Large intestine (tissue), 3 donors: ENCODE results near the gene CDH3. TPM values are rescaled to one million over a fixed set of nuclear protein-coding genes. Genes with fewer than 3 reads are reported as not detected.

Source experiments
- DNase-seq, 2 donors: peaks; one replicate each; pipeline versions ENCODE4 v3.0.0 to v3.0.0-alpha.2; 2013
- H3K27ac ChIP-seq: one replicate; pipeline ENCODE4 v1.5.1; 2013; ENCODE audit warnings: low read length
- H3K27me3 ChIP-seq: 2 replicates; pipeline ENCODE4 v1.6.1; 2013; ENCODE audit warnings: low read length; ENCODE audit not compliant: control insufficient read depth, insufficient read depth
- H3K36me3 ChIP-seq: 2 replicates; pipeline ENCODE4 v1.6.1; 2013; ENCODE audit warnings: low read length; ENCODE audit not compliant: control insufficient read depth, insufficient read depth
- H3K4me1 ChIP-seq: one replicate; pipeline ENCODE4 v1.6.1; 2013; ENCODE audit warnings: low read length; ENCODE audit not compliant: control insufficient read depth, insufficient read depth
- H3K4me3 ChIP-seq: one replicate; pipeline ENCODE4 v1.5.1; 2013; ENCODE audit warnings: low read length
- H3K9me3 ChIP-seq: one replicate; pipeline ENCODE4 v1.6.1; 2013; ENCODE audit warnings: mild to moderate bottlenecking, low read depth, low read length, moderate library complexity; ENCODE audit not compliant: control insufficient read depth
- WGBS: methylation state at CpG from one replicate; pipeline ENCODE4 v1.1.5; 2013; ENCODE audit warnings: low lambda C conversion rate; ENCODE audit not compliant: insufficient coverage; 5-methylcytosine and 5-hydroxymethylcytosine counted together
- polyA plus RNA-seq: library from polyadenylated mRNA; unstranded; fragments of 120-200 nt; gene quantifications from one replicate; pipeline ENCODE4 v1.2.1, GENCODE V29; 2013

CDH3 gene
- polyA plus RNA-seq, 1 donor = 5.1 TPM

GRCh38 chr16:68749432-68749831, 104.3 kb downstream of the CDH3 start:
- WGBS = no CpG with 5 or more reads among the region's 3 CpGs
- Histone ChIP-seq H3K27me3 (no peaks in the 10 kb centered on the region), H3K36me3 (peaks cover 20% of the 10 kb centered on the region), H3K4me3 (no peak overlapping the region), H3K9me3 (no peaks in the 10 kb centered on the region), H3K4me1 (peaks cover 49% of the 10 kb centered on the region), H3K27ac (no peak overlapping the region)
- DNase-seq = no peak

Other genes with a start within 250 kb of the CDH3 start
- gene SMPD3, start 196.8 kb upstream of the CDH3 start, polyA plus RNA-seq = 49.4 TPM
- gene ZFP90, start 106.0 kb upstream of the CDH3 start, polyA plus RNA-seq = 19.4 TPM
- 341 TPM for gene CDH1, start 92.0 kb downstream of the CDH3 start, polyA plus RNA-seq
- gene TANGO6, start 198.2 kb downstream of the CDH3 start, polyA plus RNA-seq = 4.5 TPM